ENCODE results near the gene KLF15.
A peak's percentile ranks its signal among the peaks of the same experiment; 100 is the strongest.

KLF15 gene

GRCh38 chr3:126308394-126309125 is 48.6 kb downstream of the KLF15 start:
- H3K4me3 ChIP-seq (ENCODE audit: low read length): no peak overlapping the region
- DNase-seq (ENCODE audit: low read depth): no peak
- TF ChIP-seq CTCF (conservative IDR thresholded peaks at IDR 0.05; ENCODE audit: low read length): no peak

- no peak overlapping the region for H3K4me3 ChIP-seq (ENCODE audit: low read length)
- DNase-seq (ENCODE audit: low read depth): no peak
- no peak for TF ChIP-seq CTCF (conservative IDR thresholded peaks at IDR 0.05; ENCODE audit: low read length)
Measured at GRCh38 chr3:126307591-126308393, 49.4 kb downstream of the KLF15 start.

GRCh38 chr3:126306888-126307482 is 50.2 kb downstream of the KLF15 start:
- no peak overlapping the region for H3K4me3 ChIP-seq (ENCODE audit: low read length)
- TF ChIP-seq CTCF (conservative IDR thresholded peaks at IDR 0.05; ENCODE audit: low read length): no peak
- no peak for DNase-seq (ENCODE audit: low read depth)

GRCh38 chr3:126306397-126306796 is 50.8 kb downstream of the KLF15 start:
- no peak for DNase-seq (ENCODE audit: low read depth)
- no peak overlapping the region for H3K4me3 ChIP-seq (ENCODE audit: low read length)
- no peak for TF ChIP-seq CTCF (conservative IDR thresholded peaks at IDR 0.05; ENCODE audit: low read length)

- peak; percentile 43 for DNase-seq (ENCODE audit: low read depth)
- no peak overlapping the region for H3K4me3 ChIP-seq (ENCODE audit: low read length)
- TF ChIP-seq CTCF (conservative IDR thresholded peaks at IDR 0.05; ENCODE audit: low read length): no peak
Measured at GRCh38 chr3:126305427-126305826, 51.8 kb downstream of the KLF15 start.

- no peak for TF ChIP-seq CTCF (conservative IDR thresholded peaks at IDR 0.05; ENCODE audit: low read length)
- H3K4me3 ChIP-seq (ENCODE audit: low read length): no peak overlapping the region
- DNase-seq (ENCODE audit: low read depth): no peak
Measured at GRCh38 chr3:126304704-126305103, 52.5 kb downstream of the KLF15 start.

All from AG10803 (cell line).